ENCODE measurements around the gene ARPC2.

Gene ARPC2

GRCh38 chr2:218217360-218218267 is 625 bp downstream of the ARPC2 start:
- DNase-seq: peak; percentile 37

- DNase-seq: no peak
Observed at GRCh38 chr2:218218268-218219185, 1.5 kb downstream of the ARPC2 start.

- DNase-seq: no peak
Observed at GRCh38 chr2:218219934-218220333, 2.9 kb downstream of the ARPC2 start.

GRCh38 chr2:218221000-218221399 is 4.0 kb downstream of the ARPC2 start:
- DNase-seq: no peak

DNA sequence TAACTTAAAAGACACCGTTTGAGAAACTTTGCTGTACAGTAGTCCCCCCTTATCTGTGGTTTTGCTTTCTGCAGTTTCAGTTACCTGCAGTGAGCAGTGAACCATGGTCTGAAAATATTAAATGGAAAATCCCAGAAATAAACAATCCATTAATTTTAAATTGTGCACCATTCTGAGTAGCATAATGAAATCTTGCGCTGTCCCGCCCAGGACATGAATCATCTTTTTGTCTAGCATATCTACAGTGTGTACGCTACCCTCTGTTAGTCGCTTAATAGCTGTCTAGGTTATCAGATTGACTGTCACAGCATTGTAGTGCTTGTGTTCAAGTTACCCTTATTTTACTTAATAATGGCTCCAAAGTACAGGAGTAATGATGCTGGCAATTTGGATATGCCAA is 6.1 kb downstream of the ARPC2 start:
- DNase-seq: no peak

DNA sequence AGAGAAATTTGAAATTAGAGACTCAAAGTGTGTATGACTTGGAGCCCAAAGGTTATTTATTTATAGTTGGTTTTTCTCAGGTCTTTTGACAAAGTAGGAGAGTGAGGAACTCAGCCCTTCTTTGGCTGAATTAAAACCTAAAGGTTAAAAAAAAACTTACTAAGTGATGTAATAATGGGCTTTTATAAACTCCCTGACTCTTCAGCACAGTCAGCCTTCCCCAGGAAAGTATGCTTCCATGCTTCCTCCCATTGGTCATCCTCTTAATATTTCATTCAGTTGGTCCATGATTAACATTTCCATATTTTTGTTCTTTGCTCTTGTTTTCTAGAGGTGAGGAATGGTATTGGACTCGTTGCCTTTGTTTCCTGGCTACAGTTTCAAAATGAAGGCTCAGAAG is 7.2 kb downstream of the ARPC2 start:
- no peak for DNase-seq

GRCh38 chr2:218226903-218227302 is 9.9 kb downstream of the ARPC2 start:
- DNase-seq: no peak

DNA sequence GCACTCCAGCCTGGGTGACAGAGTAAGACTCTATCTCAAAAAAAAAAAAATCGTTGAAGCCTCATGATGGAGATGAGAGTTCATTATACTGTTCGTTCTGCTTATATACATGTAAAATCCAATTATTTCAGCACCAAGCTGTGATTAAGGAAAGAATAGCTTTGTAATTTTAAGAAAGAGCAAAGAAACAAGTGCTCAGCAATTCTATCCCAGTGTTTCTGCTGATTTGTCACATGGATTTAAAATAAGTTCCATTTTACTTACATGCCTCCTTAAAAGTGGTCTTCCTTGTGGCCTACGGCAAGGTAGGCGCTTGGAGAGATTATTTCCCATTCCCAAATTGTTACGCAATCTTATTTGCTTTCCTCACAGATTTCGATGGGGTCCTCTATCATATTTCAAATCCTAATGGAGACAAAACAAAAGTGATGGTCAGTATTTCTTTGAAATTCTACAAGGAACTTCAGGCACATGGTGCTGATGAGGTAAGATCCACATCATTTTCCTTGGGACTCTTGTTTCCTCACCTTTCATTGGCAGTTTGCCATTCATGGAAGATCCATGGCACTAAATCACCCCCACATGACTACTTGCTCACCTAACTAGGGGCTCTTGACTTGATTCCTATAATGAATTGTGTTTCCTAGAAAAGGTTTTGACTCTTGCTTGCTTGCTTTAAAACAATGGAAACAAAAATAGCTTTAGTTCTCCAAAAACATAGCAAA is 11.5 kb downstream of the ARPC2 start:
- no peak for DNase-seq

- peak; percentile 88 for DNase-seq
Observed at GRCh38 chr2:218229239-218229638, 12.2 kb downstream of the ARPC2 start.

- DNase-seq: peak; percentile 46
Observed at GRCh38 chr2:218229851-218230250, 12.9 kb downstream of the ARPC2 start.

- DNase-seq: peak; percentile 31
Observed at GRCh38 chr2:218230882-218231281, 13.9 kb downstream of the ARPC2 start.

DNA sequence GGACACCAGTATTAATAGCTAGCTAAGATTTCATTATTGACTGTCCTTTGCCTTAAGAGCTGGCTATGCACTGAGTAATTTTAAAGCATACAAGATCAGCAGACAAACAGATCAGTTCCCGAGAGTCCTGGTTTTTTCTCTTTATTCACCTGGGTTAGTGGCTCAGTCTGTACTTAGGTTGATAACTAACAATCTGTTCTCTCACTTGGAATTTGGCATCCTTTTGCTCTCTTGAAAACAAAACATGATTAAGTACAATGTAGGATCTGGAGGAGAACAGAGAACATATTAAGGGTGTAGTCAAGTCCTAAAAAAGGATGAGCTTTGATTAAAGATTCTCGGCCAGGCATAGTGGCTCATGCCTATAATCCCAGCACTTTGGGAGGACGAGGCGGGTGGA is 16.6 kb downstream of the ARPC2 start:
- DNase-seq: no peak

DNA sequence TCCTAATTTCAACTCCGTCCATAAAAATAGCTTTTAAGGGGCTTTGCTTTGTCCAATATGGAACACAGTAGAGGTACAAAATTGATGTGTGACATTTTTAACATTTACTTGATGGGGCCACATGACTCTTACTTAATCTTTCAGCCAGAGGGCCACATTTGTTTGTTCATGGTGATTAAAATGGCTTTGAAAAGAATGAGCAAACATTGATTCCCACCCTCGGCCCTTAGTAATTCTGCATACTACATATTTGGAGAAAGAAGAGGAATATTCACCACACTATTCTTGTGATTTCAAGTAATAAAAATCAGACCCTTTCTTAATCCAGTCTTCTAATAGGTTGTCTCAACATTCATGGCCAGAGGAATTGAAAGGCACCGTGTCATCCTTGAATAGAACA is 17.5 kb downstream of the ARPC2 start:
- no peak for DNase-seq

DNA sequence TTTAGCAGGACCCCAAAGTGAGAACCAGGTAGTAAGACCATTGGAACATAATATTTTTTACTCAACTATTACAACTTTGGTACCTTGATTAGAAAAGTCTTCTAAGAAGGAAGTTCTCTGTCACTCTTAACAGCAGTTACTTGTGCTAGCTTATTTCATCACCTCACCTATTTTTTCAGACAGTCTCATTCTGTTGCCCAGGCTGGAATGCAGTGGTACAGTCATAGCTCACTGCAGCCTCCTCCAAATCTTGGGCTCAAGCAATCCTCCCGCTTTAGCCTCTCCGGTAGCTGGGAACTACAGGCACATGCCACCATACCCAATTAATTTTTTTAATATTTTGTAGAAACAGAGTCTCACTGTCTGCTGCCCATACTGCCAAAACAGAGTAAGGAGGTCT is 18.0 kb downstream of the ARPC2 start:
- no peak for DNase-seq

DNA sequence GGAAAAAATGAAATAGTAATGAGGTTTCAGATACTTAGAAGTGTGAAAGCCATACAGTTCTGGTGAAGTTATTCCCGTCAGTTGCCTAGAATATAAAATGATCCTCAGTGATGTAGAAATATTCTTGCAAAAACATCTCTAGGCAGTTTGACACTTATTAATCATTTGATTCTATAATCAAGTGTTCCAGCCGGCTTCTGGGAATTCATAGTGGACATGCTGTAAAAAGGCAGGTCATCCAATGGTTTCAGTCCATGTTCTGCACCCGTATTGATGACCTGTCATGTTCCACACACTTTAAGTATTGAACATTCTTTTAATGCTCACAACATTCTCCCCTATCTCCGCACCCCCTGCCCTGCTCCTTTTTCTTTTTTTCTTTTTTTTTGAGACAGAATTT is 19.8 kb downstream of the ARPC2 start:
- no peak for DNase-seq

- DNase-seq: no peak
Observed at GRCh38 chr2:218238887-218239286, 21.9 kb downstream of the ARPC2 start.

DNA sequence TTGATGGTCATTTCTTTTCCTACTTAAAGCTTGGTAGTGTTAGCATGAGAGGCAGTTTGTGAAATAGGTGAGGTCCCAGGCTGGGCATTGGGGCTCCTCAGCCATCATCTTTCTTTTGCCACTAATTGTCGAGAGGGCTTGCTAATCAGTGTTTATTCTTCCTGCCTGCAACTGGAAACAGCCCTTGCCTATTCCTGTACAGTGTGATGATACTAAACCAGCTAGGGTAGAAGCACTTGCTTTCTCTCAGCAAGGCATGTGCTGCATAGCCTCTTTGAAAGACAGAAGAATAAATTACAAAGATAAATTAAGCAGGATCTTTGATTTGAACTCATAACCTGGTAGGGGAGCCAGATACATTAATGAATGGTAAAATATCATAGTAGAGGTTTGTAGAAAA is 27.2 kb downstream of the ARPC2 start:
- DNase-seq: no peak

DNA sequence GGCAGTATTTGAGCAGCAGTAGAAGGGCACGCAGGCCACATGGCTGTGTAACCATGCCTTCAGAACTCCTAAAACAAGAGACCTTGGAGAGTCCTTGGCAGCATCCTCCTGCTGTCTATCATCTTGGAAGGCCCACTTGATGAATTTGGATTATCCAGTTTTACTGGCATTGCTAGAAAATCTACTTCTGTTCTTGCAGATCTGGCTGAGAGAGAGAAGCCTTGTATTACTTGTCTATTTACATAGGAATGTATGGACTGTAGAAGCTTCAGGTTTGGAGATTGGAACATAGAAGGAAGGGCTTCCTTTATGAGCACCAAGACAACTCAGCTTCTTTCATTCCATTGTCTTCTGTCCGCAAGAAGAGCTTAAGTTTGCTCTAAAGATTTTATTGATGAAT is 27.7 kb downstream of the ARPC2 start:
- DNase-seq: no peak

DNA sequence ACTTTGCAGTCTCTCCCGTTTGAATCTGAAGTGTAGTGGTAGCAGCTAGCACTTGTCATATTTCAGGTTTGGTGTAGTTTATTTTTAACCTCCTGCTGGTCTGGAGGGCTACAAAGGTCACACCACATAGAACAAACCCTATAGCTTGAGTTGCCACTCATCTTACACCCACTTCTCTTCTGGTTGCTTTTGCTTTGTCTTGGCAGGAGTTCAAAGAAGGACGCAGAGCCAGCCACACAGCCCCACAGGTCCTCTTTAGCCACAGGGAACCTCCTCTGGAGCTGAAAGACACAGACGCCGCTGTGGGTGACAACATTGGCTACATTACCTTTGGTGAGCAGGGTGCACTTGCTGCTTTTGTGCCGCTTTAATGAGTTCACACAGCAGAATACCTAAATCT is 28.2 kb downstream of the ARPC2 start:
- no peak for DNase-seq

DNA sequence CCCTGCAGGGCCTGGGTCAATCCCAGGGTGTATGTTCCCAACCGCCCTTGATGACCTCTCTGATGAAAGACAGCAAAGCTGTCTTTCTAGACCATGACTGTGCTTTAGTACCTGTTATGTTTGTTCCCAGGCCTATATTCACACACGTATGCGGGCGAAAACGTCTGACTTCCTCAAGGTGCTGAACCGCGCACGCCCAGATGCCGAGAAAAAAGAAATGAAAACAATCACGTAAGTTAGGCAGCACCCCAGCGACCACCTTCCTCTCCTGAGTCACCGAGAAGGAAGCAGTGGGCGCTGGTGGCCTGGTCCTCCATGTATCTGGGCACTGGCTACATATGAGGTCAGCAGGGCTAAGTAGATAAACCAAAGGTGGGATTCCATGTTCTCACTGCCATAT is 32.7 kb downstream of the ARPC2 start:
- DNase-seq: no peak

DNA sequence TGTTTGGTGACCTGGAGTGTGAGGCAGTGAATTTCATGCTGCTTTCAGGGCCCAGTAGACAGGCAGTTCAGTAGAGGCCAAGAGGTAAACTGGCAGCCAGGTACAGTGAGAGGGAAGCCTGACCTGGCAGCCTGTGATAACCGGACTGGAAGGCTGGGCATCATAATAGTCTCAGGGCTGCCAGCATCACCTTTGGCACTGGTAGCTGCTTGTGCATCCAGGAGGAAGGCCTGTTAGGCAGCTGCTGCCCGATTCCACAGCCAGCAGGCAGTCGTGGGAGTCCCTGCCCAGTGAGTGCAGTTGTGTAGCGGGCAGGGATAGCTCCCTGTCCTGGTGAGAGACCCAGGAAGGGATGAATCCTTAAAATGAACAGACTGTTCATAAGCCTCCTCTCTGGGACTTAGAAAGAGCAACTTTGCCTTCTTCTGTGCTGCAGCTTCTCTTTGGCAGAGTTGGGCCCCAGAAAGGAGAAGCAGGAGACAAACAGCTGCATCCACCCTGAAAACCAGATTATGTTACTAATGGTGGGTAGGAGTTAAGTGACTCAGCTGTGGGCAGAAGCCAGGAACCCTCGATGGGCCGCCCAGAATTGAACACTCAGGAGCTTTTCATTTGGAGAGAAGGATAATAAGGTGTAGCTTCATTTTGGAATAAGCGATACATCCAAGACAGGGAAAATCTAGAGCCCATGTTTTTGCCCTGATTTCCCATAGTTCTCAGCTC is 35.7 kb downstream of the ARPC2 start:
- no peak for DNase-seq

GRCh38 chr2:218253232-218253625 is 36.2 kb downstream of the ARPC2 start:
- DNase-seq: no peak

Data from fibroblast of skin of scalp (primary cell).